H1 (cell line): ENCODE data around the gene KRTAP10-8. TPM values are rescaled to one million over a fixed set of nuclear protein-coding genes. Genes with fewer than 3 reads are reported as not detected.

Experiments used
- CTCF ChIA-PET: fragments of 300-600 bp; sonication (Branson Sonifier 250); formaldehyde crosslinking; loops from one replicate; lab custom pipeline; 2021; ENCODE audit not compliant: partially characterized antibody; lab: Charles Lee
- POLR2A ChIA-PET: fragments of 300-600 bp; sonication (Branson Sonifier 250); formaldehyde crosslinking; loops from one replicate; lab custom pipeline; 2021; ENCODE audit warnings: inconsistent platforms; ENCODE audit not compliant: partially characterized antibody; lab: Charles Lee
- DNase-seq, 2 experiments: peaks; one replicate each; pipeline versions ENCODE4 v3.0.0 to v3.0.0-alpha.2; 2010 to 2022; ENCODE audit warnings: low spot score in 2 of 2, low read depth in 1 of 2, mixed read lengths in 1 of 2
- FAIRE-seq: peaks from 2 replicates; lab custom pipeline; 2011; peaks lifted over from hg19 to GRCh38; lab: Jason Lieb, UNC
- H2AFZ ChIP-seq: 2 replicates; pipeline ENCODE4 v1.8.1; 2012; ENCODE audit warnings: low read length, inconsistent platforms
- H2AK5ac ChIP-seq: 2 replicates; pipeline ENCODE4 v1.6.1; 2013; ENCODE audit warnings: low read depth, low read length
- H2BK120ac ChIP-seq: replicated peaks from 2 replicates; pipeline ENCODE3; 2013; ENCODE audit warnings: low read depth, low read length, inconsistent platforms
- H2BK12ac ChIP-seq: 2 replicates; pipeline ENCODE4 v1.6.1; 2013; ENCODE audit warnings: low read depth, low read length
- H2BK15ac ChIP-seq: 2 replicates; pipeline ENCODE4 v1.6.1; 2013; ENCODE audit warnings: low read length
- H2BK20ac ChIP-seq: 2 replicates; pipeline ENCODE4 v1.6.1; 2013; ENCODE audit warnings: low read length
- H2BK5ac ChIP-seq: 2 replicates; pipeline ENCODE4 v1.6.1; 2013; ENCODE audit warnings: low read depth, low read length
- H3K14ac ChIP-seq: 2 replicates; pipeline ENCODE4 v1.6.1; 2013; ENCODE audit warnings: inconsistent platforms; ENCODE audit not compliant: insufficient read length
- H3K18ac ChIP-seq: 2 replicates; pipeline ENCODE4 v1.6.1; 2013; ENCODE audit warnings: low read length; ENCODE audit errors: extremely low read depth
- H3K23ac ChIP-seq: 2 replicates; pipeline ENCODE4 v1.6.1; 2013; ENCODE audit warnings: inconsistent platforms; ENCODE audit not compliant: insufficient read length
- H3K23me2 ChIP-seq: 2 replicates; pipeline ENCODE4 v1.6.1; 2013; ENCODE audit warnings: low read depth, low read length
- H3K27ac ChIP-seq: 2 replicates; pipeline ENCODE4 v1.6.1; 2011; ENCODE audit warnings: low read depth, low read length, inconsistent platforms
- H3K27me3 ChIP-seq, 4 experiments: replicated peaks in 1 of 4; 1 replicate in 1 of 4; 2 replicates in 3 of 4; pipeline versions ENCODE4 v1.6.1 to v1.8.1; 2011 to 2013; ENCODE audit warnings: low read length in 3 of 4, mild to moderate bottlenecking in 3 of 4, inconsistent platforms in 2 of 4, mixed read lengths in 2 of 4, moderate library complexity in 1 of 4; ENCODE audit not compliant: control insufficient read depth in 3 of 4, insufficient read depth in 3 of 4; ENCODE audit errors: extremely low read depth in 1 of 4
- H3K36me3 ChIP-seq, 4 experiments: 2 replicates each; pipeline versions ENCODE4 v1.6.1 to v1.8.1; 2011 to 2013; ENCODE audit warnings: mild to moderate bottlenecking in 4 of 4, low read length in 3 of 4, moderate library complexity in 2 of 4, control low read depth in 1 of 4, inconsistent platforms in 1 of 4; ENCODE audit not compliant: insufficient read depth in 4 of 4, control insufficient read depth in 2 of 4
- H3K4ac ChIP-seq: replicated peaks from 2 replicates; pipeline ENCODE3; 2013; ENCODE audit warnings: low read length, low read depth, mixed read lengths, inconsistent platforms; ENCODE audit not compliant: insufficient read length
- H3K4me1 ChIP-seq, 4 experiments: replicated peaks in 1 of 4; 1 replicate in 1 of 4; 2 replicates in 3 of 4; pipeline versions ENCODE4 v1.6.1 to v1.8.1; 2011 to 2013; ENCODE audit warnings: low read length in 3 of 4, inconsistent platforms in 2 of 4, mixed read lengths in 1 of 4; ENCODE audit not compliant: insufficient read depth in 4 of 4, control insufficient read depth in 3 of 4
- H3K4me2 ChIP-seq, 2 experiments: 2 replicates each; pipeline versions ENCODE4 v1.6.1 to v1.8.1; 2011 to 2013; ENCODE audit warnings: low read depth in 2 of 2, low read length in 2 of 2, control low read depth in 1 of 2, inconsistent platforms in 1 of 2, mild to moderate bottlenecking in 1 of 2; ENCODE audit not compliant: insufficient read depth in 1 of 2
- H3K4me3 ChIP-seq, 4 experiments: fragments of 200-600, 300-600 bp in 1 of 4; sonication (generic), shearing (Covaris generic), sonication (Bioruptor Twin) in 1 of 4; 2 replicates each; pipeline versions ENCODE4 v1.5.1 to v1.8.1; 2011 to 2016; ENCODE audit warnings: low read length in 4 of 4, low read depth in 3 of 4, control low read depth in 2 of 4, inconsistent platforms in 2 of 4, mild to moderate bottlenecking in 2 of 4, mixed read lengths in 1 of 4, moderate library complexity in 1 of 4; ENCODE audit not compliant: insufficient read depth in 2 of 4; ENCODE audit errors: extremely low read depth in 1 of 4
- H3K56ac ChIP-seq: replicated peaks from 2 replicates; pipeline ENCODE3; 2013; ENCODE audit warnings: low read depth, mild to moderate bottlenecking, mixed read lengths, low read length, inconsistent platforms; ENCODE audit not compliant: insufficient read length
- H3K79me1 ChIP-seq: 2 replicates; pipeline ENCODE4 v1.6.1; 2013; ENCODE audit warnings: low read depth, low read length, control low read depth
- H3K79me2 ChIP-seq, 2 experiments: 2 replicates each; pipeline versions ENCODE4 v1.6.1 to v1.8.1; 2012 to 2013; ENCODE audit warnings: low read length in 2 of 2, mild to moderate bottlenecking in 2 of 2, inconsistent platforms in 1 of 2; ENCODE audit not compliant: insufficient read depth in 2 of 2, control insufficient read depth in 1 of 2
- H3K9ac ChIP-seq, 4 experiments: replicated peaks in 1 of 4; 1 replicate in 1 of 4; 2 replicates in 3 of 4; pipeline versions ENCODE4 v1.6.1 to v1.8.1; 2011 to 2013; ENCODE audit warnings: low read depth in 3 of 4, low read length in 3 of 4, control low read depth in 2 of 4, mild to moderate bottlenecking in 2 of 4, moderate library complexity in 2 of 4, inconsistent platforms in 1 of 4; ENCODE audit errors: extremely low read depth in 1 of 4
- H3K9me3 ChIP-seq, 2 experiments: 2 replicates each; pipeline versions ENCODE4 v1.6.1 to v1.8.1; 2012 to 2013; ENCODE audit warnings: mild to moderate bottlenecking in 2 of 2, moderate library complexity in 2 of 2, control low read depth in 1 of 2, inconsistent platforms in 1 of 2, low read depth in 1 of 2, low read length in 1 of 2, mixed read lengths in 1 of 2; ENCODE audit not compliant: insufficient read depth in 2 of 2
- H4K20me1 ChIP-seq, 2 experiments: replicated peaks in 1 of 2; 2 replicates each; pipeline versions ENCODE3 to v1.8.1; 2011 to 2013; ENCODE audit warnings: inconsistent platforms in 2 of 2, low read length in 2 of 2, mild to moderate bottlenecking in 1 of 2; ENCODE audit not compliant: insufficient read depth in 2 of 2, control insufficient read depth in 1 of 2
- H4K5ac ChIP-seq: 2 replicates; pipeline ENCODE4 v1.6.1; 2013; ENCODE audit warnings: low read length, low read depth, mixed read lengths, inconsistent platforms; ENCODE audit not compliant: insufficient read length
- H4K8ac ChIP-seq: 2 replicates; pipeline ENCODE4 v1.8.0; 2013; ENCODE audit warnings: mild to moderate bottlenecking, moderate library complexity, low read length, inconsistent platforms; ENCODE audit not compliant: insufficient read depth; ENCODE audit errors: extremely low read depth
- H4K91ac ChIP-seq: replicated peaks from 2 replicates; pipeline ENCODE3; 2013; ENCODE audit warnings: low read length, mixed read lengths, inconsistent platforms; ENCODE audit not compliant: insufficient read length
- GTF2F1 ChIP-seq: IDR thresholded peaks from 2 replicates; pipeline ENCODE4 v1.6.1; 2012; ENCODE audit warnings: low read depth, low read length, improper control_type of control experiment, borderline replicate concordance
- KDM1A ChIP-seq: fragments of 200-600, 300-600 bp; sonication (generic); IDR thresholded peaks from 2 replicates; pipeline ENCODE4 v1.7.1; 2016; ENCODE audit warnings: mild to moderate bottlenecking, low read length, borderline replicate concordance
- WGBS, 2 experiments: shearing (Covaris generic) in 1 of 2; methylation state at CpG; one replicate each; pipeline versions ENCODE4 v1.1.6 to v1.1.7; 2013 to 2015; ENCODE audit warnings: low lambda C conversion rate in 2 of 2, mixed read lengths in 2 of 2, inconsistent platforms in 1 of 2, low coverage in 1 of 2, missing lambda C conversion rate in 1 of 2; ENCODE audit not compliant: insufficient replicate concordance in 2 of 2, insufficient coverage in 1 of 2, insufficient read length in 1 of 2; ENCODE audit errors: extremely low coverage in 1 of 2, missing lambda C conversion rate in 1 of 2; 5-methylcytosine and 5-hydroxymethylcytosine counted together
- polyA plus RNA-seq, 7 experiments: library from polyadenylated mRNA; depleted of rRNA in 3 of 7; stranded (reverse) in 5 of 7; unstranded in 2 of 7; fragments of >200 nt in 5 of 7; fragments of 200-250 nt in 2 of 7; gene quantifications; 1 replicate in 5 of 7; 2 replicates in 1 of 7; 4 replicates in 1 of 7; pipeline versions ENCODE4 v1.2.1 to v1.2.3, GENCODE V29; 2011 to 2013; ENCODE audit warnings: missing spikeins in 2 of 7, mixed read lengths in 2 of 7
- total RNA-seq: library from RNA; stranded (reverse); fragmentation: NEBNext Ultra II Directional; extraction: Animal tissue kit (Norgen Biotek cat#: 25700); gene quantifications from 2 replicates; pipeline ENCODE4 v1.2.1, GENCODE V29; 2021
- TF ChIP-seq, protein P1 (sequence below), 3 experiments: IDR thresholded peaks; 1 replicate in 2 of 3; 2 replicates in 1 of 3; pipeline versions ENCODE4 v1.5.1 to v1.6.1; 2011; ENCODE audit warnings: low read length in 3 of 3, mild to moderate bottlenecking in 3 of 3, inconsistent platforms in 2 of 3, low read depth in 1 of 3, moderate library complexity in 1 of 3; ENCODE audit not compliant: insufficient read depth in 1 of 3; ENCODE audit errors: control extremely low read depth in 1 of 3

The KRTAP10-8 gene
- total and polyA plus RNA-seq, 2 of the 8 experiments (the other 6 are each of a cell fraction or from before 2014, with no cell fraction given): not detected

GRCh38 chr21:44574457-44575306, 37.2 kb upstream of the KRTAP10-8 start:
- H3K27me3 ChIP-seq: no peaks in the 10 kb centered on the region; a peak in 1 of 7 replicates
- no peak for FAIRE-seq
- no peak overlapping the region for H2BK15ac ChIP-seq

More at GRCh38 chr21:44574457-44575306, 37.2 kb upstream of the KRTAP10-8 start:
- Histone ChIP-seq H4K8ac (no peak overlapping the region), H2BK20ac (peak overlapping the region; percentile 48; the same call in 1 of the 2 replicates), H2BK120ac (no peak overlapping the region), H3K4me3 (no peak overlapping the region), H2BK12ac (0 out of 2 replicates have a peak overlapping the region, but pooled peaks have one; percentile 17), H2AFZ (no peak overlapping the region), H3K18ac (no peak overlapping the region), H3K36me3 (no peaks in the 10 kb centered on the region), H3K9ac (no peak overlapping the region), H4K5ac (no peak overlapping the region), H3K23ac (no peak overlapping the region), H2AK5ac (no peak overlapping the region), H3K79me2 (no peaks in the 10 kb centered on the region), H3K23me2 (no peaks in the 10 kb centered on the region; the same call in 1 of the 2 replicates), H2BK5ac (no peak overlapping the region), H3K4me1 (peaks cover 0 to 8% (median 0%) of the 10 kb centered on the region in 4 experiments; a peak in 1 of 7 replicates), H3K79me1 (no peaks in the 10 kb centered on the region), H3K4ac (no peak overlapping the region), H3K56ac (no peak overlapping the region), H3K9me3 (peaks cover 13% of the 10 kb centered on the region in 2 experiments; a peak in 3 of 4 replicates), H3K14ac (no peak overlapping the region), H4K20me1 (no peaks in the 10 kb centered on the region), H3K4me2 (no peak overlapping the region; a peak in 1 of 4 replicates), H4K91ac (no peak overlapping the region), H3K27ac (no peak overlapping the region)
- TF ChIP-seq GTF2F1 (no peak), KDM1A (peak; percentile 53; the same call in 1 of the 2 replicates)
- TF ChIP-seq, protein P1, sequence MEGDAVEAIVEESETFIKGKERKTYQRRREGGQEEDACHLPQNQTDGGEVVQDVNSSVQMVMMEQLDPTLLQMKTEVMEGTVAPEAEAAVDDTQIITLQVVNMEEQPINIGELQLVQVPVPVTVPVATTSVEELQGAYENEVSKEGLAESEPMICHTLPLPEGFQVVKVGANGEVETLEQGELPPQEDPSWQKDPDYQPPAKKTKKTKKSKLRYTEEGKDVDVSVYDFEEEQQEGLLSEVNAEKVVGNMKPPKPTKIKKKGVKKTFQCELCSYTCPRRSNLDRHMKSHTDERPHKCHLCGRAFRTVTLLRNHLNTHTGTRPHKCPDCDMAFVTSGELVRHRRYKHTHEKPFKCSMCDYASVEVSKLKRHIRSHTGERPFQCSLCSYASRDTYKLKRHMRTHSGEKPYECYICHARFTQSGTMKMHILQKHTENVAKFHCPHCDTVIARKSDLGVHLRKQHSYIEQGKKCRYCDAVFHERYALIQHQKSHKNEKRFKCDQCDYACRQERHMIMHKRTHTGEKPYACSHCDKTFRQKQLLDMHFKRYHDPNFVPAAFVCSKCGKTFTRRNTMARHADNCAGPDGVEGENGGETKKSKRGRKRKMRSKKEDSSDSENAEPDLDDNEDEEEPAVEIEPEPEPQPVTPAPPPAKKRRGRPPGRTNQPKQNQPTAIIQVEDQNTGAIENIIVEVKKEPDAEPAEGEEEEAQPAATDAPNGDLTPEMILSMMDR (IDR thresholded peaks at IDR 0.05; ENCODE audit: control extremely low read depth in 1 of 3, insufficient read depth in 1 of 3, low read depth in 1 of 3, low read length in 3 of 3): peak; percentile 3 to 7 (median 5); a peak in 3 of 4 replicates
- ChIA-PET POLR2A (interaction anchor here (0.6 to 0.9 kb wide), 2 partner anchors 14 to 449 kb away, joined by 3 read pairs; no protein-coding TSS in a partner anchor), CTCF (interaction anchor here (0.7 to 1.4 kb wide), 7 partner anchors 9 to 231 kb away, joined by 3 to 6 read pairs (median 4); no protein-coding TSS in a partner anchor)
- DNase-seq: peak in 1 of 2 experiments; percentile 52
- 76% methylated on average over 21 of the region's 21 CpGs; no CpG with 5 or more reads in 1 of the 2 experiments for WGBS, 2 experiments
